Heart left ventricle (tissue), 13 donors: ENCODE measurements around the gene RNF135.

Experiments used
- CTCF ChIP-seq, 12 donors: fragments of 200-600 bp; sonication (generic) in 4 of 12; IDR thresholded peaks; one replicate each; pipeline versions ENCODE4 v1.5.0 to v1.8.0; 2018 to 2022; ENCODE audit warnings: antibody characterized with exemption in 12 of 12, mild to moderate bottlenecking in 5 of 12
- POLR2A ChIP-seq, 2 donors: fragments of 450-650 bp; IDR thresholded peaks; one replicate each; pipeline ENCODE4 v1.6.1; 2017; ENCODE audit warnings: antibody characterized with exemption in 2 of 2, mild to moderate bottlenecking in 2 of 2, moderate library complexity in 2 of 2
- donor health status: ischemic (EF 13 %, LVEDD 7.1; RV severe dilation, severe dysfunction).
- donor health status: DM: no; HTN: yes; CAD: no.
- donor health status: DM: no; HTN: no; CAD: no.
- donor health status: ischemic (EF 25% LVEDD 6.9; RV normal size, moderate dysfunction).
- donor health status: ischemic (EF 25% LVEDD 5.7; RV mildly dilated, moderate dysfunction).
- donor health status: ischemic (EF 35%, LVEDD 5.7; RV mildly dilated, moderate dysfunction).
- donor health status: nonischemic (EF 11% LVEDD 7.7; RV severe dilation, severe dysfunction).
- donor health status: DM: yes; HTN: yes; CAD: no.
- donor health status: PGD.
- donor health status: ischemic (EF 29% LVEDD 5.4; RV normal size, mild dysfunction).
- donor health status: nonischemic (EF 23%, LVEDD 6.1; RV moderate dilation, normal function).

- TF ChIP-seq POLR2A (IDR thresholded peaks at IDR 0.05) (no peak), CTCF (IDR thresholded peaks at IDR 0.05) (no peak)
Measured at GRCh38 chr17:30954046-30954830, 16.6 kb upstream of the RNF135 start.
